Smooth muscle cell (in vitro differentiated cells): Measurements from ENCODE around the gene IZUMO4. TPM values are rescaled to one million over a fixed set of nuclear protein-coding genes. Genes with fewer than 3 reads are reported as not detected.

Experiments used
- DNase-seq: peaks from one replicate; lab custom pipeline; 2025; ENCODE audit not compliant: unreplicated experiment; lab: John Stamatoyannopoulos, UW
- H2AFZ ChIP-seq: fragments of 200-600 bp; sonication (generic); 2 replicates; pipeline ENCODE4 v1.6.0; 2016; ENCODE audit warnings: antibody characterized with exemption, low read depth, mild to moderate bottlenecking
- H3F3A ChIP-seq: fragments of 200-600 bp; sonication (generic); 2 replicates; pipeline ENCODE4 v1.6.0; 2017; ENCODE audit warnings: antibody characterized with exemption, low read depth
- H3K27ac ChIP-seq: fragments of 200-600 bp; sonication (generic); 2 replicates; pipeline ENCODE4 v1.5.1; 2016; ENCODE audit warnings: low read depth, mild to moderate bottlenecking
- H3K27me3 ChIP-seq: fragments of 200-600 bp; sonication (generic); 2 replicates; pipeline ENCODE4 v1.6.1; 2016; ENCODE audit warnings: low read depth, mild to moderate bottlenecking
- H3K36me3 ChIP-seq: fragments of 200-600 bp; sonication (generic); 2 replicates; pipeline ENCODE4 v1.5.1; 2016; ENCODE audit warnings: low read depth
- H3K4me1 ChIP-seq: fragments of 200-600 bp; sonication (generic); 2 replicates; pipeline ENCODE4 v1.5.1; 2016; ENCODE audit warnings: low read depth
- H3K4me2 ChIP-seq: fragments of 200-600 bp; sonication (generic); 2 replicates; pipeline ENCODE4 v1.6.0; 2016; ENCODE audit warnings: mild to moderate bottlenecking
- H3K4me3 ChIP-seq: fragments of 200-600 bp; sonication (generic); 2 replicates; pipeline ENCODE4 v1.5.1; 2016; ENCODE audit warnings: mild to moderate bottlenecking
- H3K79me2 ChIP-seq: fragments of 200-600 bp; sonication (generic); 2 replicates; pipeline ENCODE4 v1.6.0; 2016; ENCODE audit warnings: low read depth, mild to moderate bottlenecking
- H3K9ac ChIP-seq: fragments of 200-600 bp; sonication (generic); 2 replicates; pipeline ENCODE4 v1.6.0; 2016; ENCODE audit warnings: low read depth
- H3K9me3 ChIP-seq: fragments of 200-600 bp; sonication (generic); replicated peaks from 2 replicates; pipeline ENCODE4 v1.5.1; 2016; ENCODE audit warnings: low read depth
- H4K20me1 ChIP-seq: fragments of 200-600 bp; sonication (generic); 2 replicates; pipeline ENCODE4 v1.6.0; 2016; ENCODE audit warnings: low read depth
- CTCF ChIP-seq: fragments of 200-600 bp; sonication (generic); IDR thresholded peaks from 2 replicates; pipeline ENCODE4 v1.5.1; 2017; ENCODE audit warnings: borderline replicate concordance, mild to moderate bottlenecking, antibody characterized with exemption; ENCODE audit not compliant: insufficient read depth, poor library complexity, severe bottlenecking
- WGBS: methylation state at CpG from one replicate; pipeline ENCODE4 v1.1.7; 2016; ENCODE audit warnings: low lambda C conversion rate; 5-methylcytosine and 5-hydroxymethylcytosine counted together
- polyA plus RNA-seq: library from polyadenylated mRNA; unstranded; fragments of >200 nt; fragmentation: Nextera tagmentation; extraction: Ambion mirVana; gene quantifications from 2 replicates; pipeline ENCODE4 v1.2.1, GENCODE V29; 2016
- total RNA-seq: library from RNA; depleted of rRNA; stranded (reverse); fragments of >200 nt; gene quantifications from 2 replicates; pipeline ENCODE4 v1.2.3, GENCODE V29; 2014

Gene IZUMO4
- total RNA-seq = 1.6 and 1.8 TPM in 2 replicates
- polyA plus RNA-seq = 0.48 and 0.58 TPM in 2 replicates

- TF ChIP-seq CTCF = peak; percentile 12
- Histone ChIP-seq H2AFZ (no peak within 1 kb of the TSS), H3K4me3 (peak within 1 kb of the TSS; percentile 85), H3K9me3 (no peaks in the 10 kb centered on the region), H3F3A (no peaks in the 10 kb centered on the region), H3K4me2 (peak within 1 kb of the TSS; percentile 92), H4K20me1 (peaks cover 38% of the 10 kb centered on the region), H3K36me3 (peaks cover 1% of the 10 kb centered on the region), H3K27me3 (no peaks in the 10 kb centered on the region), H3K9ac (peak within 1 kb of the TSS; percentile 85), H3K4me1 (peaks cover 10% of the 10 kb centered on the region), H3K79me2 (peaks cover 36% of the 10 kb centered on the region), H3K27ac (peak within 1 kb of the TSS; percentile 89)
- DNase-seq = peak; percentile 99
- WGBS = 4% methylated on average over 34 of the region's 70 CpGs
Observed at GRCh38 chr19:2096480-2097202, at the start of gene IZUMO4. Gene IZUMO4 (plus strand): TSS chr19:2096915. CDS start chr19:2096946, 31 bp downstream.

- Histone ChIP-seq H4K20me1 (peaks cover 80% of the 10 kb centered on the region), H3K79me2 (peaks cover 44% of the 10 kb centered on the region), H3K27ac (no peak overlapping the region), H3K27me3 (no peaks in the 10 kb centered on the region), H3K36me3 (no peaks in the 10 kb centered on the region), H3F3A (no peaks in the 10 kb centered on the region), H3K9ac (no peak overlapping the region), H3K4me2 (peak overlapping the region; percentile 99), H2AFZ (no peak overlapping the region), H3K4me3 (no peak overlapping the region), H3K9me3 (no peaks in the 10 kb centered on the region), H3K4me1 (peaks cover 15% of the 10 kb centered on the region)
- DNase-seq = no peak
- 85% methylated on average over 5 of the region's 6 CpGs for WGBS
- TF ChIP-seq CTCF = no peak
Observed at GRCh38 chr19:2047076-2047448, 49.7 kb upstream of the IZUMO4 start.

- no peak for DNase-seq
- H3K79me2 ChIP-seq = peaks cover 44% of the 10 kb centered on the region
- H3F3A ChIP-seq = no peaks in the 10 kb centered on the region
- H3K27ac ChIP-seq = no peak overlapping the region
- H3K27me3 ChIP-seq = no peaks in the 10 kb centered on the region
- TF ChIP-seq CTCF = no peak
- H3K4me2 ChIP-seq = peak overlapping the region; percentile 99
- no peaks in the 10 kb centered on the region for H3K9me3 ChIP-seq
- no peaks in the 10 kb centered on the region for H3K36me3 ChIP-seq
- H3K4me3 ChIP-seq = no peak overlapping the region
- H2AFZ ChIP-seq = no peak overlapping the region
- H3K9ac ChIP-seq = no peak overlapping the region
- WGBS = 64% methylated on average over 22 of the region's 22 CpGs
- peaks cover 12% of the 10 kb centered on the region for H3K4me1 ChIP-seq
- H4K20me1 ChIP-seq = peaks cover 76% of the 10 kb centered on the region
Observed at GRCh38 chr19:2047449-2048103, 49.1 kb upstream of the IZUMO4 start.
